Spleen (tissue), 7 donors: Measurements from ENCODE around the gene AR.

Experiments used
- CTCF ChIP-seq, 11 experiments: fragments of 200-600 bp in 7 of 11; fragments of 450-650 bp in 4 of 11; sonication (generic) in 4 of 11; IDR thresholded peaks in 8 of 11; conservative IDR thresholded peaks in 3 of 11; 1 replicate in 7 of 11; 2 replicates in 4 of 11; pipeline versions ENCODE4 v1.4.0 to v1.8.0; 2016 to 2021; ENCODE audit warnings: antibody characterized with exemption in 11 of 11, inconsistent platforms in 4 of 11, mild to moderate bottlenecking in 1 of 11
- POLR2A ChIP-seq, 3 donors: fragments of 450-650 bp; IDR thresholded peaks; one replicate each; pipeline ENCODE4 v1.5.1; 2017; ENCODE audit warnings: antibody characterized with exemption in 3 of 3, mild to moderate bottlenecking in 1 of 3
- POLR2AphosphoS5 ChIP-seq, 3 donors: sonication (generic); formaldehyde crosslinking; IDR thresholded peaks; one replicate each; pipeline ENCODE4 v1.5.1; 2017; ENCODE audit warnings: antibody characterized with exemption in 3 of 3
- donor health status: DM: no; HTN: no; CAD: no; lungs with moderate emphysema.
- donor health status: DM: no; HTN: no; CAD: no.
- donor health status: DM: no; HTN: no; CAD: no.

DNA sequence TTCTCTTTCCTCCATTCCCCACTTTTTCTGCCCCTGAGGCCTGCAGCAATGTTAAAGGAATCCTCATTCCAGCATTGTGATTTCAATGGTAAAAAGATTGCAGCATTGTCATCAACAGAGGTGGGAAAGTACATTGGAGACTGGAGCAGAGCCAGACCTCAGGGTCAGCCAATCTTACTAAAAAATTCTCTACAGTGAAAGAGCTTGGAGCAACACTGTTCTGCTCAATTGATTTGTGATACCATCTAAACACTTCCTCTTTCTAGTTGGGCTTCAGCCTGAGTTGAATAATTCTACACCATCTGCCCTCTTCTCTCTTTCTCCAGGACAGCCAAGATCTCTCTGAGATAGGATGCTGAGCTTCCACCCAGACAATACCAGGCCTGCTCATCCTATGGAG, 176.5 kb downstream of the AR start:
- TF ChIP-seq CTCF (IDR thresholded peaks at IDR 0.05 in 8 of 11, conservative IDR thresholded peaks at IDR 0.05 in 3 of 11) (no peak), POLR2A (IDR thresholded peaks at IDR 0.05) (no peak), POLR2AphosphoS5 (IDR thresholded peaks at IDR 0.05) (no peak)
